Heart right ventricle (tissue), 16 donors: ENCODE measurements around the gene RPS27. TPM values are rescaled to one million over a fixed set of nuclear protein-coding genes. Genes with fewer than 3 reads are reported as not detected.

ENCODE experiments used
- ATAC-seq, 8 donors: fragments of 200-7000 bp; cut with Tn5 transposase; one replicate each; pipeline ENCODE4 v1.9.1; 2020; ENCODE audit warnings: mild to moderate bottlenecking in 8 of 8, moderate library complexity in 8 of 8, moderate number of reproducible peaks in 1 of 8
- DNase-seq, 2 donors: peaks; one replicate each; pipeline ENCODE4 v3.0.0-alpha.2; 2020
- H3K27ac ChIP-seq, 10 donors: fragments of 200-600 bp; sonication (generic) in 2 of 10; one replicate each; pipeline versions ENCODE4 v1.5.0 to v1.8.0; 2020 to 2022; ENCODE audit warnings: mild to moderate bottlenecking in 3 of 10
- H3K27me3 ChIP-seq, 7 donors: fragments of 200-600 bp; one replicate each; pipeline ENCODE4 v1.8.0; 2021 to 2022; ENCODE audit warnings: mild to moderate bottlenecking in 2 of 7
- H3K36me3 ChIP-seq, 9 donors: fragments of 200-600 bp; sonication (generic) in 1 of 9; one replicate each; pipeline versions ENCODE4 v1.5.0 to v1.8.0; 2020 to 2022; ENCODE audit warnings: mild to moderate bottlenecking in 2 of 9
- H3K4me1 ChIP-seq, 9 donors: fragments of 200-600 bp; sonication (generic) in 1 of 9; one replicate each; pipeline versions ENCODE4 v1.5.0 to v1.8.0; 2020 to 2022; ENCODE audit warnings: mild to moderate bottlenecking in 4 of 9
- H3K4me3 ChIP-seq, 10 donors: fragments of 200-600 bp; sonication (generic) in 2 of 10; one replicate each; pipeline versions ENCODE4 v1.5.0 to v1.8.0; 2020 to 2022; ENCODE audit warnings: mild to moderate bottlenecking in 7 of 10, moderate library complexity in 2 of 10
- H3K9me3 ChIP-seq, 11 donors: fragments of 200-600 bp in 10 of 11; sonication (generic) in 2 of 11; one replicate each; pipeline versions ENCODE4 v1.5.0 to v1.8.0; 2013 to 2022; ENCODE audit warnings: mild to moderate bottlenecking in 2 of 11, control low read depth in 1 of 11, moderate library complexity in 1 of 11
- WGBS, 2 donors: extraction: QIAGEN DNeasy Blood & Tissue Kit; methylation state at CpG; one replicate each; pipeline ENCODE4 v1.1.7; 2013; ENCODE audit warnings: inconsistent platforms in 1 of 2; 5-methylcytosine and 5-hydroxymethylcytosine counted together
- intact Hi-C, 10 donors: fragments of 100-400 bp; cut with DNase I; formaldehyde crosslinking; loops; one replicate each; pipeline versions ENCODE4 v1.11.1 to v1.14.2; 2022
- polyA plus RNA-seq, 2 donors: library from polyadenylated mRNA; stranded (reverse); fragments of 200-250 nt; gene quantifications; one replicate each; pipeline ENCODE4 v1.2.3, GENCODE V29; 2013
- total RNA-seq, 10 donors: library from RNA; stranded (reverse); fragmentation: NEBNext Ultra II Directional in 3 of 10; extraction: Animal tissue kit (Norgen Biotek cat#: 25700) in 3 of 10; gene quantifications; one replicate each; pipeline versions ENCODE4 v1.2.1 to v1.2.4, GENCODE V29; 2021 to 2023
- TF ChIP-seq, protein P1 (sequence below), 9 donors: fragments of 200-600 bp; sonication (generic) in 2 of 9; IDR thresholded peaks; one replicate each; pipeline versions ENCODE4 v1.5.0 to v1.8.0; 2021 to 2022; ENCODE audit warnings: antibody characterized with exemption in 9 of 9, mild to moderate bottlenecking in 5 of 9, moderate library complexity in 1 of 9
- donor health status: Arrhythmogenic right ventricular cardiomyopathy.
- donor health status: ischemic (EF 13 %, LVEDD 7.1; RV severe dilation, severe dysfunction).
- donor health status: healthy with polysubstance abuse.
- donor health status: DM: no; HTN: yes; CAD: no.
- donor health status: DM: no; HTN: no; CAD: no.
- donor health status: ischemic (EF 25% LVEDD 6.9; RV normal size, moderate dysfunction).
- donor health status: ischemic (EF 25% LVEDD 5.7; RV mildly dilated, moderate dysfunction).
- donor health status: healthy.
- donor health status: DM: yes; HTN: yes; CAD: no.
- donor health status: Ischemic cardiomyopathy.
- donor health status: ischemic (EF 35%, LVEDD 5.7; RV mildly dilated, moderate dysfunction).
- donor health status: nonischemic (EF 11% LVEDD 7.7; RV severe dilation, severe dysfunction).
- donor health status: DM: yes; HTN: yes; CAD: no.
- donor health status: PGD.
- donor health status: ischemic (EF 29% LVEDD 5.4; RV normal size, mild dysfunction).
- donor health status: nonischemic (EF 23%, LVEDD 6.1; RV moderate dilation, normal function).

RPS27 gene
- total and polyA plus RNA-seq, 12 donors, result 586 to 8,165 (median 744) TPM

- Histone ChIP-seq H3K4me1 (peaks cover 5 to 44% (median 30%) of the 10 kb centered on the region in 9 donors), H3K27me3 (no peaks in the 10 kb centered on the region), H3K36me3 (peaks cover 0 to 67% (median 29%) of the 10 kb centered on the region in 9 donors), H3K27ac (peak overlapping the region; percentile 97 to 100 (median 100)), H3K9me3 (no peaks in the 10 kb centered on the region), H3K4me3 (peak overlapping the region; percentile 65 to 99 (median 91))
- WGBS, 2 donors, result 1% methylated on average over 52 to 95 of the region's 95 CpGs
- intact Hi-C loops, result loop anchor here in 6 of 10 donors (1.0 to 10.0 kb wide), 7 partner anchors 23 to 151 kb away; partner anchors contain the start of gene GATAD2B (in 3 of the 6)
- TF ChIP-seq, protein P1, sequence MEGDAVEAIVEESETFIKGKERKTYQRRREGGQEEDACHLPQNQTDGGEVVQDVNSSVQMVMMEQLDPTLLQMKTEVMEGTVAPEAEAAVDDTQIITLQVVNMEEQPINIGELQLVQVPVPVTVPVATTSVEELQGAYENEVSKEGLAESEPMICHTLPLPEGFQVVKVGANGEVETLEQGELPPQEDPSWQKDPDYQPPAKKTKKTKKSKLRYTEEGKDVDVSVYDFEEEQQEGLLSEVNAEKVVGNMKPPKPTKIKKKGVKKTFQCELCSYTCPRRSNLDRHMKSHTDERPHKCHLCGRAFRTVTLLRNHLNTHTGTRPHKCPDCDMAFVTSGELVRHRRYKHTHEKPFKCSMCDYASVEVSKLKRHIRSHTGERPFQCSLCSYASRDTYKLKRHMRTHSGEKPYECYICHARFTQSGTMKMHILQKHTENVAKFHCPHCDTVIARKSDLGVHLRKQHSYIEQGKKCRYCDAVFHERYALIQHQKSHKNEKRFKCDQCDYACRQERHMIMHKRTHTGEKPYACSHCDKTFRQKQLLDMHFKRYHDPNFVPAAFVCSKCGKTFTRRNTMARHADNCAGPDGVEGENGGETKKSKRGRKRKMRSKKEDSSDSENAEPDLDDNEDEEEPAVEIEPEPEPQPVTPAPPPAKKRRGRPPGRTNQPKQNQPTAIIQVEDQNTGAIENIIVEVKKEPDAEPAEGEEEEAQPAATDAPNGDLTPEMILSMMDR (IDR thresholded peaks at IDR 0.05), result no peak
- ATAC-seq (peak; percentile 81 to 88 (median 86)), DNase-seq (peak; percentile 89 to 91)
Measured at GRCh38 chr1:153945795-153946621, 44.6 kb upstream of the RPS27 start.

DNA sequence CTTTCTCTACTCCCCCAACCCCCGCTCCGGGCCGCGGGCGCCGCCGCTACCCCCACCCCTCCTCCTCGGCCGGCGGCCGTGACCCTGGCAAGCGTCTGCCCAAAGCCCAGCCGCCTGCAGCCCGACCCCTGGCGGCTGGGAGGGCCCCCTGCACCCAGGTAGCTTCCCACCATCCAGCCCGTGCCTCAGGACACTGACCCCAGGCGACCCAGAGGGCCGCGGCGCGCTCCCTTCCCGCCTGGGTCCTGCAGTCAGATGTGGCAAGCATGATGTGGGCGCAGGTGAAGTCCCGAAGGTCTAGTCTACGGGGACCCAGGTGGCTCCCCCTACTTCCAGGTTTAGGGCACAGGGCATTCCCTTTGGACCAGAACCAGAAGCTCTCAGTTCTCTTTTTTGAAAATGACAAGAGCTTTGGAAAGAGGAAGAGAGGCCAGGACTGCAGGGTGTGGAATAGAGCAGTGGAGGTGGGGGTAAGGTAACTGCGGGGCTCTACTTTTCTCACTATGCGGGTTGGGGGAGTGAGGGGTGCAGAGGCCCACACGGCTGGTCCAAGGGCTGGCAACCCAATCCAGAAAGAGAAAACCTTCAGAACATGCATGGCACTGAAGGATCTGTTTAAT is 43.8 kb upstream of the RPS27 start, which contains the start of gene DENND4B:
Gene DENND4B, minus strand, starts transcription at position 97 of the 620 bp plus-strand sequence. CDS start 2,344 bp downstream, outside the sequence.
- peaks cover 5 to 44% (median 30%) of the 10 kb centered on the region in 9 donors for H3K4me1 ChIP-seq
- H3K4me3 ChIP-seq, result peak within 1 kb of the TSS; percentile 65 to 99 (median 91)
- H3K27ac ChIP-seq, result peak within 1 kb of the TSS; percentile 97 to 100 (median 100)
- 10% methylated on average over 27 of the region's 28 CpGs for WGBS, 2 donors
- H3K27me3 ChIP-seq, result no peaks in the 10 kb centered on the region
- no peaks in the 10 kb centered on the region for H3K9me3 ChIP-seq
- intact Hi-C loops, result loop anchor here in 5 of 10 donors (1.0 to 10.0 kb wide), 6 partner anchors 122 to 152 kb away; no protein-coding TSS in a partner anchor
- ATAC-seq (peak; percentile 73 to 86 (median 78)), DNase-seq (peak; percentile 83 to 87)
- TF ChIP-seq, protein P1 (IDR thresholded peaks at IDR 0.05), result peak; percentile 89 to 98 (median 94)
- peaks cover 0 to 67% (median 35%) of the 10 kb centered on the region in 9 donors for H3K36me3 ChIP-seq

GRCh38 chr1:153951183-153951582 is 39.4 kb upstream of the RPS27 start:
- ATAC-seq (no peak), DNase-seq (peak in 1 of 2 donors; percentile 5)
- H3K27me3 ChIP-seq, result no peaks in the 10 kb centered on the region
- no peak overlapping the region for H3K4me3 ChIP-seq
- H3K9me3 ChIP-seq, result no peaks in the 10 kb centered on the region
- peaks cover 3 to 33% (median 19%) of the 10 kb centered on the region in 9 donors for H3K4me1 ChIP-seq
- TF ChIP-seq, protein P1 (IDR thresholded peaks at IDR 0.05), result no peak
- H3K27ac ChIP-seq, result no peak overlapping the region
- intact Hi-C loops, result loop anchor here in 1 of 10 donors (10.0 kb wide), 1 partner anchor 156 kb away; no protein-coding TSS in a partner anchor
- 94 to 95% methylated on average over 11 of the region's 11 CpGs for WGBS, 2 donors
- peaks cover 0 to 82% (median 54%) of the 10 kb centered on the region in 9 donors for H3K36me3 ChIP-seq

DNA sequence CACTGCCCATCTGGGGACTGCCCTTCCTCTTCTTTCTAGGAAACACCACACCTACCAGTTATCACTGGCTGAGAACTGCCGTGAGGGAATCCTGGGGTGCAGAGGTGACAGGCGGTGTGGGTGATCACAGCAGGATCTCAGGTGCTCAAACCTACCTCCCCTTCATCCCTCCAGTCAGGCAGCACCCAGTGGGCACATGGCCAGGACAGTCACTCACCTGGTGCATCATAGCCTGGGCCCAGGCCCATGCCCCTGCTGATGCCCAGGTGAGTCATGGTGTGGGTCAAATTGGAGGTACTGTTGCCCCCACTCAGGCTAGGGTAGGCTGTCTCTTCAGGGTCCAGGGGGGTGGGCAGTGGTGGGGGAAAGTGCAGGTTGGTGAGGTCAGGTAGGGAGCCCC is 38.8 kb upstream of the RPS27 start:
- WGBS, 2 donors, result 93 to 96% methylated on average over 2 of the region's 2 CpGs
- Histone ChIP-seq H3K4me1 (peaks cover under 1 to 37% (median 23%) of the 10 kb centered on the region in 9 donors), H3K36me3 (peaks cover 0 to 82% (median 54%) of the 10 kb centered on the region in 9 donors), H3K27me3 (no peaks in the 10 kb centered on the region), H3K27ac (no peak overlapping the region), H3K9me3 (no peaks in the 10 kb centered on the region), H3K4me3 (no peak overlapping the region)
- ATAC-seq, result no peak
- intact Hi-C loops, result loop anchor here in 1 of 10 donors (10.0 kb wide), 1 partner anchor 157 kb away; no protein-coding TSS in a partner anchor
- DNase-seq, result no peak
- TF ChIP-seq, protein P1 (IDR thresholded peaks at IDR 0.05), result no peak
